HL-60/S4 treated with phorbol 12-myristate 13-acetate at 8.2 ng/mL for 4 days and 3 days (cell line): ENCODE data around the gene EML4.

Experiments used
- in situ Hi-C: fragments of 300-500 bp; cut with MboI; formaldehyde crosslinking; loops from 2 replicates; pipeline ENCODE4 v1.15.0; 2022; ENCODE audit warnings: low sequenced_read_pairs

Gene EML4

DNA sequence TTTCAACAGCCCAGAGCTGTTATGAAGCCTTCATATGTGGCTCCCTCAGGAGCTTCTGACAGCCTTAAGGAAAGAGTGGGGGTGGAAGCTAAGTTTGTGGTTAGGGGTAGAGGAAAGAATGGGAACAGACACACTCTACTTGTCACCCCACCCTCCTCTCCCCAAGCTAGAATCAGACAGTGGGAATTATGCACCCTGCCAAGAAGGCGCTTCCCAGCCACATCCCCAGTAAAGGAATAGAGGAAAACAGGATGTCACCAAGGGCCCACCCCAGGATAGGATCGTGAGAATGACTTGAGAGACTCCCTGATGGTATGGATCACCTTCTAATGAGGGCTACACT, 32.4 kb upstream of the EML4 start:
- in situ Hi-C loops = no loop called here

DNA sequence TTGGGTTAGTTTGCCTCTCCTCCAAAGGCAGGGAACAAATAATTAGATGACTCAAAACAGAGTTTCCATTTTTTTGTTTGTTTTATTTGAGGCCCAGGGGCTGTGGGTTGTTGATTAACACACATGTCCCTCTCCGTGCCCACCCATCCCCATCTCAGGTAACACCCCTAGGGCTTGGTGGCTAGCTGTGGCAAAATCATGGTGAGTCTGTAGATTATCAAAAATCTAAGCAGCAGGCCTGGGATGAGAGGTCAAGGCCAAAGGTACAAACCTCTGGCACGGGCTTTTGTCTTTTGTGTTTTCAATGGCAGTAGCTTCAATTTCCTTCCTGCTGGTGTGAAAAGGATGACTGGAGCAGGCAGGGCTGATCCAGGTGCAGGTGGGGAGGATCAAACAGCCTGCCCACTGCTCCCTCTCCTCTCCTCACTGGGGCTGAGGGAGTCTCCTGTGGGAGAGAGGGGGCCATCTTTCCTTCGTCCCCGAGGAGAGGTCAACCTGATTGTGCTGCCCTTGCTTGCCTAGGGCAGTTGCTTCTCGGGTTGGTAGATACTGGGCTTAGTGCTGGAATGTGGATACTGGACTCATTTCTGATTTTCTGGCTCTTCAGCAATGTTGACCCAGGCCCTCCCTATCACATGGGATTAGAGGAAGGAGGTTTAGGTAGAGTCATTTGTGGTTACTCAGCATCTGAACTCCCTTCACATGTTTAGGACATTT, 31.9 kb upstream of the EML4 start:
- in situ Hi-C loops = no loop called here

DNA sequence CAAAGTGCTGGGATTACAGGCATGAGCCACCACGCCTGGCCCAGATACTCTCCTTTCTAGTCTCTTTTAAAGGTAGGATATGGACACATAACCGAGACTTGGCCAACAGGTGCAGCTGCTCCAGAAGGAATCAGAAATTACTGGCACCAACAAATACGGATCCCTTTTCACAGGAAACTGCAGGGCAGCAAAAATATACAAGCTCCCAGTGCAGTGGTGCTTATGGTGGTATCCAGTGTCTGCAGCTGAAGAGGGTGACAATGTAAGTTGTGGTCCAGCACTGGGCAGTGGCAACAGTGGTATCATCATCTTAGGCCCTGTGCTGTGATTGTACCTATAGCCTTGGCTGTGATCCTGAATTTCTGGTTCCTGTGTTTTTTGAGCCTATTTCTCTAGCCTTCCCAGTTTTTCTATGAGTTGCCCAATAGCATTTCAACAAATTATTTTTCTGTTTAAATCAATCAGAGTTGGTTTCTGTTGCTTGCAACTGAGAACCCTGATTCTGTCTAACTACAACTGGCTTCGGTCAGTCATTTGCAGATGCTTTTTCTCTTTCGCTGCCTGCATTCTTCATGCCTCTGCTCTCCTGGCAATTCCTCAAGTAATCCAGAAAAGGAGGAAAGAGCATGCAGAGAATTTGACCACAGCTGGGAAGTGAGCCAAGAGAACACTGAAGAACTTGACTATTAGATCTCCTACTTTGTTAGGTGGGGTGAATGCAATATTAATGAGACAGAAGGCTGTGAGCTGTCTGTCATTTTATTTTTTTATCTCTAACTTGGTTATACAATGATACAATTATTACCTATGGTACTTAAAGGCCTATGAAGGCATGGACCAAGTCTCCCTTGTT, 30.8 kb upstream of the EML4 start:
- in situ Hi-C loops = no loop called here

DNA sequence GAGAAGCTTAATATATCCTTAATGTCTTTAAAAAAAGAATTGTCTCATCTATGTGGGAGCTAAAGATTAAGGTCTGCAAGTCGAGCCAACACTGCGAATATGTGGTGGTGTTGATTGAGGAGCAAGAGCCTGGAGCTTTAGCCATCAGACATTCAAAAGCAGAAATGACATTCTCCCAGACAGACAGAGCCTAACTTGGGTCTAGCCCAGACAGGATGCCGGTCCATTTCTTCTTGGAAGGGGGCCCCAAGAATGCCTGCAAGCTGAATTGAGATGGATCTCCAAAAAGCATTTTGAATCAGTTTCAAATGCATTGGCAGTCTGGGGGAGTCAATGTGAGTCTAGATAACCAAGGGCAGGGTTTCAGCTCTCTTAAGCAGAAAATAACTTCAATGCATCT, 30.1 kb upstream of the EML4 start:
- in situ Hi-C loops = no loop called here

DNA sequence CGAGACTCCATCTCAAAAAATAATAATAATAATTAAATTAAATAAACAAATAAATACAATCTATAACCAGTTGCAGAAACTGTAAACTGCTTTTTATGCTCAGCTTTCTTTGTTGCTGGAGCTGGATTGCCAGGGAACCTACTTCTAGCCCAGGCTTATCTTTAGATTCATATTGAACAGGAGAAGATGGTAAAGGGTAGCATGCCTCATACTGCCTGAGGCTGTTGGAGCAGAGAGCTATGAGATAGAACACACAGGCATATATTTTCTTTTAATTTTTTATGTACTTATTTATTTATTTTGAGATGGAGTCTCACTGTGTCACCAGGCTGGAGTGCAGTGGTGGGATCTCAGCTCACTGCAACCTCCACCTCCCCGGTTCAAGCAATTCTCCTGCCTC, 28.7 kb upstream of the EML4 start:
- in situ Hi-C loops = no loop called here

DNA sequence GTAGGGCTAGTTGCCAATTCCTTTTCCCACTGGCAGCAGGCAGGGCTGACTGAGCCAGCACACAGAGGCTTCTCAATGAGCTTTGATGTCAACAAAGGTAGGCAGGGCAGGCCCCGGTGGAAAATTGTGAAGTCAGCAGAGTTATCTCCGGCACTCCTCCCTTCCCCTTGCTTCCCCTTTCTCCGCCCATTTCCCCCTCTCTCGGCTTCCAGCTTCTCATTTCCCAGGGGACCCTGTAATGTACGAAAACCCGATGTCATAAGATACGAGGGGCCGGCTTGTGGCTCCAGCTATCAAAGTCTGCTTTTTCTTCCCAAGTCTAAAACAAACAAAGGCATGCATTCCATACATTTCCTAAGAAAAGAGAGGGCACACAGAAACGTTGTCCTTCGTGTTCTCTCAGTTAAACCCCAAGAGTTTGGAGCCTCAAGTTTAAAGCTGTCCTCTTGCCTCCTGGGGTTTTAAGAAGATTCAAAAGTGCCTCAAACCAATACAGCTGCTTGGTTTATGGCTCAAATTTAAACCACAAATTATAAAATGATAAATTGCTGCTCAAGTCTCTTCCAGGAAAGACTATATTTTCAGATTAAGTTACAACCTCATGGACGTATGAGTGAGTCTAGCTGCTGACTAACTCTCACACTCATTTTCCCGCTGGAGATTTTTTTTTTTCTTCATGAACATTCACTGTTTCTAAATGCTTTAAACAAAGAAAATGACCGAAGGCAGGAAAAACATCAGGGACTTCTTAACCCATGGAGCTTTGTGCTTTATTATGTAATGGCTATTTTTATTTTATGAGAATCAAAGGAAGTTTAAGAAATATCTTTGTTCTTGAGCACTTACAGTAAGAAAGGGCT, 27.2 kb upstream of the EML4 start:
- in situ Hi-C loops = no loop called here

DNA sequence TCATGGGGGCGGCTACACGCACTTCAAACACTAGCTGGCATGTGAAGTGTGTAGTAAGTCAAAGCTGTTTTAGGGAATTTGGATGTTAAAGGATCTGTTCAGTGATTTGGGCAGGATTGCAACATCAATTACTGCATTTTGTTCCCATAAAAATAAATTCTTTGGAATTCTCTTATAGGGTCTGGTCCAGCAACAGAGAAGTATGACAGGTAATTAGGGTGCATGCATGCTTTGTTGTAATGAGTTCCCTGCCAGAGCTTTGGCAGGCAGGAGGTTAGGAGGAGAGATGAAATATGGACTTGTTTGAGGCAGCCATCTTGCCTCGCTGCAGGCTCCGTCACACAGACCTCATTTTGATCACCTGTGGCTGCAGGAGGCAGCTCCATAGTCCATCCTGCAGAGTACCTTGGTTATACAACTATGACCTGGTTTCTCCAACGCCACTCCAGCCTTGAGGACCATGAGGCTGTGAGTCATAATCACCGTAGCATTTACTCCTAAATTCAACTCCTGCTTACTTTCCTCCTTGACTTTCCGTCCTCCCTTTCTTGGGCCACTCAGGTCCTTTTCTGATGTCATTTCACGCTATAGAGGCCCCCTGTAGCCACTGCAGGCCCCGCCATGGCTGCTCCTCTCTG, 26.5 kb upstream of the EML4 start:
- in situ Hi-C loops = no loop called here

DNA sequence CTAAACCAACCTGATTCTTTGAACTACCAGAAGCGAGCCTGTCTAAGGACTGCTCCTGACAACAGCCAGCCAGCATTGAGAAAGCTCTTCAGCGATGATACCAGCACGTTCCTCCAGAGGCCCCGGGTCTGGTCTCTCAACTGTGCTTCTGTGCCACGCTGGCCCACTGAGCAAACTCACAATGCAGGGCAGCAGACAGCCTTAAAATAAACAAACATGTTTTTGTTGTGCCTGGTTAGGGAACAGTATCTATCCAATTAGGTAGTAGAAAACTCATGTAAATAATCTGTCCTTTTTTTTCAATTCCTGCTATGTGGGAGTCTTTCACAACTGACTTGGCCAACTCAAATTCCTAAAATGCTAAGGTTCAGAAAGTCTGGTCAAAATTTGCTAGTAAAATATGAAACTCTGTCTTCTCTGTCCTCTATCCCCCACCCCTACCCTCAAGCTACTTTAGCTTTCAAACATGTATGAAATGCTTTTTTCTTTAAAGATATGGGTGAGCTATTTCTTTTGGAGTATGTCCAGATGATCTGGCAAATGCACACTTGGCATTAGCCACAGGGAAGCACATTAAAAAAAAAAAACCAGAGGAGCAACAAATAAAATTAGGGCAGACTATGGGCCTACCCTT, 21.4 kb upstream of the EML4 start:
- in situ Hi-C loops = no loop called here

DNA sequence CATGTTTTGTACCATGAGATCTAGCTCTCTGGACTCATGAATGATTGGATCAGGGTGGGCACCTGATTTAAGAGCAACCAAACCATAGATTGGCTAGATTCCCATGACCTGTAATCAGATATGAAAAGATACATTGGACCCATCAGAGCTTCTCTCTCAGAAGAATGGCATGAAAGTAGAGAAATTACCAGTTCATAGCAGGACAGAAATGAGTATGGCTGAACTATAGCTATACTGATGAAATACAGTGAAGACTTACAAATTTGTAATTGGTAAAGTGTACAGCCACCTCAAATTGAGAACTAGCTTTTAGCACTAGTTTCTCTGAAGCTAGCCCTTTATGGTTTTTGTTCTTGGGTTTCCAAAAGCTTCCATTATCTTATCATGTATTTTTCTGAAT, 19.0 kb upstream of the EML4 start:
- in situ Hi-C loops = no loop called here

DNA sequence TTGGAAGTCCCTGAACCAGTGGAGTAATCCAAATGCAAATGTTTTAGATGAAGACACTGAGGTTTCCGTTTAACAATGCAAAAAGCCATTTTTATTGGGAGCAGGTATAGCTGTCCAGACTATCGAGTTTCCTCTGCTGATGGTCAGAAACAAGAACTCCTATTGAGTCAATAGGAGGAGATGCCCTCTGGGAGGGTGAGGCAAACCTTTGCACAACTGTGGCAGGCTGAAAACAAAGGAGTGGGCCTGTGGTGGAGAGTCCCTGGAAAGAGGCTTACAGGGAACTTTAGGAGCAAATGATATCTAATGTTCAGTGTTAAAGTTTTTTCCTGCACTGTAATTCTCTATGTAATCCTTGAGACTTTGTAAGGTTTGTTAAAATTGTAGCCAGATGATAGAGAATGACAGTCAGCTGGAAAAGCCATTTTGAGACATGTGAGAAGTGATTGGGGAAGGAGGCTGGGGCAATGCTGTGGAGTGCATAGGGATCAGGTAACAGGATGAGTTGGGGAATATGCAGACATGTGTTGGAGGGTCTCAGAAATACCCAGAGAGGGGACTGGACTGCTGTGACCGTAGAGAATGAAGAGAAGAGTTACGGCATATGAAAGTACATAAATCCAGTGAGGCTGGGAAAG, 15.1 kb upstream of the EML4 start:
- in situ Hi-C loops = no loop called here

DNA sequence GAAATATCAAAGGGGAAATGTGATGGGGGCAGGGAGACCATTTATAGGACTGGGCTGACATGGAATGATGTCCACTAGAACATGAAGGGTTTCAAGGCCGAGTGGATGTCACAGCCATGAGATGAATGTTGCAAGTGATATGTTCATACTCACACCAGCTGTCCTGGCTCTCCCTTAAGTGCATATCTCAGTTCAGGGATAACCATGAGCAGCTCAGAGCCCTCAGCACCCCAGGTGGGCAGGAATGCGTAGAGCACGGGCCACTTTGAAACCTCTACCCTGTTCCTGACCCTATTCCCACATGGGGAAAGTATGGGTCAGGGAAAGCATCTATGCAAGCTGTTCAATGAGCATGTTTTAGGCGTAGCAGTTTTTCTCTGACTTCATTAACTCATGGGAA, 12.4 kb upstream of the EML4 start:
- in situ Hi-C loops = no loop called here

DNA sequence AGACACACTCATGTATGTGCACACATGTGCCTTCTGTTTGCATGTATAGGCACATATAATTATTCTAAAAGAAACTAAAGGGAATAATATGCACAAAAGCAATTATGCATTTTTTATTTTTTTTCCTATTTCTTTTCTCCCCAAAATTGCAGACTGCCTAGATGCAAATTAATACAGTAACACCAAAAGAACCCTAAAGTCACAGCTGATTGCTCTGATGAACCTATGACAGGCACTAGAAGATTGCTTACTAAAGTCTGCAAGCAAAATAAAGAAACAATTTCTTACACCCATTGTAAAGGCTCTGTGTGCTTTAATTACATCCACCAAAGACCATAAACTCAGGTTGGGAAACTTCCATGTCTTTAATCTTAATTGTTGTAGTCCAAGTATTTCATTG, 7.7 kb upstream of the EML4 start:
- in situ Hi-C loops = no loop called here

DNA sequence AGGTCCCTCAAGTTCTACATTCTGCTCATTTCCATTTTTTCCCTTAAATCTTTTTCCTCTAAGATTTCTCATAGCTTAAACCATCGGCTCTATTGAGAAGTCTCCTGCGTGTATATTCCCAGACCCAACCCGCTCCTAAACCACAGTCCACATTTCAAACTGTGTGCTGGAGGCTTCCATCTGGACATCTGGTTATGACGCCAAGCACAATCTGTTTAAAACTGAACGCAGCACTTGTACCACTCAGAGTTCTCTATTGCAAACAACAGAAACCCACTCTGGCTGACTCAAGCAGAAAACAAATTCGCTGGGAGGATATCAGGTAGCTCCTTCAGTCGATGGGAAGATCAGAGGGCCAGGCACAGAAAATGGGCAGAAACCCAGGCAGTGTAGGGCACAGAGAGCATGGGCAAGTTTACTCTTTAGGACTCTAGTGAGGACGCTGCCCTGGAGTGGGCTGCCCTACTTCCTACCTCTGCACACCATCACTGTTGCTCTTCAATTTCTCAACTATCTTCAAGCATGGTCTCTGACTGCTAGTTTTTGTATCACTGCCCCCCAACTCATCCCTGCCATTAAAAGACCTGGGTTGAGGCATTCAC, 5.6 kb upstream of the EML4 start:
- in situ Hi-C loops = no loop called here

DNA sequence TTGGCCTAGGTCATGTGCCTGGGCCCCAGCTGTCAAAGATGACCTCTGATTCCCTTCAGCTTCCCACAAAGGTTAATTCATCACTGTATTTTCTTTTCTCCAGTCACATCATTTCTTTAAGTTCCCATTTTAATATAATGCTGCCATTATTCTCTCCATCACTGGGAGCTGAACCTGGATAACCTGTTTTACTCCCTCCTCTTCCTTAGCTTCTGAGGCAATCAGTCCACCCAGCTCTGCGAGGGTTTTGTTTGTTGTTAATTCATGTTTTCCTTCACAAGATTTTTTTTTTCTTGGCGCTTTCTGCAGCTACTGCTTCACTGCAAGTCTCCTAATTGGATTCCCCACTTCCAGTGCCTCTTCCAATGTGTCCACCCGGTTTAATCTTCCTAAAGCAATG, 5.1 kb upstream of the EML4 start:
- in situ Hi-C loops = no loop called here

DNA sequence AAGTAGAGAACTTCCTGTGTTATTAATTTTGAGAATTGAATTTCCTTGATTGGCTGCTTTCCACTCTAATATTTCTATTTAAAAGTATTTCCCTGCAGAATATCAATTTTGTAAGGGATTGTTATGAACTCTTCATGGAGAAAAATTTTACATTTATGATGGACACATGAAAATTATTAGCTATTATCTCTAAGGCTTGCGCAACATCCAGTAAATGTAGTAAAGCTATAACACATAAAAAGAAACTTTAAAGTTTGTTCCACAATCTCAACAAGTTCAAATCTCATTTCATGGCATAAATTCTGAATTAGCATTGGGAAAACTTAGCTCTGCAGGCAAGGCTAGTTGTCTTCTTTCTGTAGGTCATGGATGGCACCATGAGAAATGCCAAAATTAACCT, 4.2 kb upstream of the EML4 start:
- in situ Hi-C loops = no loop called here

DNA sequence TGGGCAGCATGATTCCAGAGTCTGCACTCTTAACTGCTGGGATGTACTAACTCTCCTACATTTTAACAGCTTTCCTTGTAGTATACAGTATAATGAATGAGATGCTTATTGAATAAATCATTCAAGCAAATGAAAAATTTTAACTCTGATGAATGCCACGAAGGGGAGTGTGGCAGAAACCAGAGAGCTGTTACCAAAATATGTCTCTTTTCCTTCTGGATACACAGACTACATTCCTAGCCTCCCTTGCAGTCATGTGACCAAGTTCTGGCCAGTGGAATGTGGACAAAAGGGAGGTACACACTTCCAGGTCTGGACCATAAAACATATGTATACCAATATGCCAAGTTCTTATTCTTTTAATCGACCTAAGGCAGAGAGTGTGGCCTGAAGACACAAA, 1.7 kb upstream of the EML4 start:
- in situ Hi-C loops = no loop called here

DNA sequence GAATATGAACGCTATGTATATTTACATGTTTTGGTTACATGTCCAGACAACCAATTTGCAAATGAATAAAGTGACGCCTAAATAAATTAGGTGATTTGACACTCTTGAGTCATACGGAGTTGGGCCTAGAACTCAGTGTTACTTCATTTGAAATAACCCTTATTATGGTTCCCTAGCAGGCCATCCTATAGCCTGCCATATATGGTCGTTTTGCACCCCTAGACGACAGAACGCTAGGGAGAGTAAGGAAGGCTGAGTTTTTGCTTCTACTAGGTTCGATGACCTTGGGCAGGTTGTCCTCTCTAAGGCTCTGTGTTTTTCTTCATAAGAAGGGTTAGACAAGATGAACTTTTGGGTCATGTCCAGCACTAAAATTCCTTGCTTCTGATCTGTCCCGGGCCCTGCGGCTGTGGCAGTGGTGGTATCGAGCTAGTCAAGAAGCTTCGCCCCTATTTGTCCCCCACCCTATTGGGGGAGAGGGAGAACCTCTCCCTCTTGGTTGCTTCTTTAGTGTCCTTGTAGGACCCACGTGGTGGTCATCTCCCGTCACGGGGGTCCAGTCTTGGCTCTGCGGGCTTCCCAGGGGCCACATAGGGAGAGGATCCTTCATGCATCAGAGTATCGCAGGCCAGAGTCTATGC, 574 bp upstream of the EML4 start:
- in situ Hi-C loops = no loop called here

DNA sequence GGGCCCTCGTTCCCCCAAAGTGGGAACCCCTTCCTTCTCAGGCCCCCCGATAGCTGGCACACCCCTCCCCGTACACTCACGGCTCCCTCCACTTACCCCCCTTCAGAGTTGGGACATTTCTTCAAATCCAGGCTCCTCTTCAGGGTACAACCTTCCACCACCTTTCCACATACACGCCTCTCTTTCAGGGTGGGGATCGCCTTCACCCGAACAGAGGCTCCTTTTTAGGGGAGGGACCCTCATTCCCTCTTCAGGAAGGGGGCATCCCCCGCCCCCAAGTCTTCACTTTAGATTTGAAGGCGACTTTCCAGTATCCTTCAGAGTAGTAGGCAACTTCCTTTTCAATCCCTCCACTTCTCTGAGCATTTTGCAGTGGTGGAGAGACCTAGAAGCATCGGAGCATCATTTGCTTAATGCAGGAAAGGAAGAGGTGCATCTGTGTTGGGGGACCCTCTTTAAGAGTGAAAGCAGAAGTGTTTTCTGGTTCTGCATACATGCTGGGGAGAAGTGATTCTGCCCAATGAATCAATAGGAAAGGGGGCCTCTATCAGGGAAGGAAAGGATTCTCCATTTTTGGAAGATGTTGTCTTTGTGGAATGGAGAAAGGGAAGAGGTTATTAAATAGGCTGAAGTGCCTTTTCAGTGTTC, 845 bp downstream of the EML4 start:
- in situ Hi-C loops = no loop called here
